GM23338 (cell line): Measurements from ENCODE around the gene ESR2. TPM values are rescaled to one million over a fixed set of nuclear protein-coding genes. Genes with fewer than 3 reads are reported as not detected.

Experiments
- ATAC-seq: fragments of 200-7000 bp; cut with Tn5 transposase; 3 replicates; pipeline ENCODE4 v1.9.1; 2020
- DNase-seq: peaks from one replicate; pipeline ENCODE4 v3.0.0-alpha.2; 2015; ENCODE audit warnings: low spot score
- H2AFZ ChIP-seq: fragments of 200-600 bp; sonication (generic); 2 replicates; pipeline ENCODE4 v1.8.0; 2016; ENCODE audit warnings: antibody characterized with exemption, mild to moderate bottlenecking, moderate library complexity
- H3F3A ChIP-seq: fragments of 200-600 bp; sonication (generic); replicated peaks from 2 replicates; pipeline ENCODE4 v1.8.0; 2017; ENCODE audit warnings: antibody characterized with exemption, mixed run types, low read depth
- H3K27ac ChIP-seq: fragments of 200-600 bp; sonication (generic); 2 replicates; pipeline ENCODE4 v1.6.1; 2016; ENCODE audit warnings: low read depth
- H3K27me3 ChIP-seq: fragments of 200-600 bp; sonication (generic); 2 replicates; pipeline ENCODE4 v1.8.0; 2016; ENCODE audit warnings: mild to moderate bottlenecking, mixed run types, moderate library complexity; ENCODE audit not compliant: insufficient read depth
- H3K36me3 ChIP-seq: fragments of 200-600 bp; sonication (generic); 2 replicates; pipeline ENCODE4 v1.8.0; 2016; ENCODE audit warnings: mild to moderate bottlenecking; ENCODE audit not compliant: insufficient read depth
- H3K4me1 ChIP-seq: fragments of 200-600 bp; sonication (generic); 2 replicates; pipeline ENCODE4 v1.8.0; 2016; ENCODE audit warnings: mild to moderate bottlenecking, moderate library complexity; ENCODE audit not compliant: insufficient read depth
- H3K4me2 ChIP-seq: fragments of 200-600 bp; sonication (generic); 2 replicates; pipeline ENCODE4 v1.7.1; 2017; ENCODE audit warnings: mixed run types
- H3K4me3 ChIP-seq: fragments of 200-600 bp; sonication (generic); 2 replicates; pipeline ENCODE4 v1.6.1; 2016; ENCODE audit warnings: mixed run types
- H3K79me2 ChIP-seq: fragments of 200-600 bp; sonication (generic); replicated peaks from 2 replicates; pipeline ENCODE4 v1.8.0; 2017; ENCODE audit warnings: mild to moderate bottlenecking; ENCODE audit not compliant: insufficient read depth
- H3K9me2 ChIP-seq: fragments of 200-600 bp; sonication (generic); 2 replicates; pipeline ENCODE4 v1.8.0; 2017; ENCODE audit not compliant: insufficient read depth
- H4K20me1 ChIP-seq: fragments of 200-600 bp; sonication (generic); replicated peaks from 2 replicates; pipeline ENCODE4 v1.8.0; 2017; ENCODE audit warnings: mild to moderate bottlenecking; ENCODE audit not compliant: insufficient read depth
- H3K27ac Mint-ChIP-seq: 2 replicates; pipeline ENCODE4 v1.8.0; 2020; ENCODE audit warnings: inconsistent platforms, mild to moderate bottlenecking, moderate library complexity, mixed read lengths
- H3K27me3 Mint-ChIP-seq: 3 replicates; pipeline ENCODE4 v1.8.0; 2022; ENCODE audit warnings: low read depth, mild to moderate bottlenecking, moderate library complexity, mixed read lengths, inconsistent platforms; ENCODE audit not compliant: insufficient read depth, poor library complexity
- H3K36me3 Mint-ChIP-seq: 3 replicates; pipeline ENCODE4 v1.8.0; 2021; ENCODE audit warnings: low read depth, mild to moderate bottlenecking, inconsistent platforms, moderate library complexity, mixed read lengths
- H3K4me1 Mint-ChIP-seq: 3 replicates; pipeline ENCODE4 v1.8.0; 2020; ENCODE audit warnings: mild to moderate bottlenecking, inconsistent platforms, mixed read lengths
- H3K4me3 Mint-ChIP-seq: 3 replicates; pipeline ENCODE4 v1.8.0; 2021; ENCODE audit warnings: moderate library complexity, mild to moderate bottlenecking, inconsistent platforms, mixed read lengths
- H3K9me3 Mint-ChIP-seq: 3 replicates; pipeline ENCODE4 v1.8.0; 2020; ENCODE audit warnings: moderate library complexity, mild to moderate bottlenecking, inconsistent platforms, mixed read lengths
- CREB1 ChIP-seq: fragments of 250-450 bp; sonication (Bioruptor Pico); IDR thresholded peaks from 2 replicates; pipeline ENCODE4 v1.5.0; 2020; ENCODE audit warnings: low read depth, mild to moderate bottlenecking, moderate library complexity
- CTCF ChIP-seq, 2 experiments: fragments of 200-600 bp in 1 of 2; sonication (generic) in 1 of 2; conservative IDR thresholded peaks; 2 replicates each; pipeline versions ENCODE4 v1.5.1 to v1.6.1; 2016 to 2017; ENCODE audit warnings: antibody characterized with exemption in 2 of 2, low read depth in 2 of 2, mild to moderate bottlenecking in 2 of 2, moderate library complexity in 1 of 2
- EZH2 ChIP-seq: fragments of 200-600 bp; sonication (generic); IDR thresholded peaks from one replicate; pipeline ENCODE4 v1.8.0; 2017; ENCODE audit warnings: antibody characterized with exemption, mild to moderate bottlenecking, low read depth; ENCODE audit not compliant: unreplicated experiment
- EZH2phosphoT487 ChIP-seq: fragments of 200-600 bp; sonication (generic); IDR thresholded peaks from one replicate; pipeline ENCODE4 v1.8.1; 2018; ENCODE audit warnings: antibody characterized with exemption; ENCODE audit not compliant: unreplicated experiment
- JUNB ChIP-seq: IDR thresholded peaks from one replicate; pipeline ENCODE4 v1.6.1; 2016; ENCODE audit warnings: antibody characterized with exemption; ENCODE audit not compliant: unreplicated experiment
- NANOG ChIP-seq: IDR thresholded peaks from 2 replicates; pipeline ENCODE4 v1.6.1; 2016; ENCODE audit warnings: antibody characterized with exemption, borderline replicate concordance
- POLR2AphosphoS5 ChIP-seq: IDR thresholded peaks from 2 replicates; pipeline ENCODE4 v1.6.1; 2016; ENCODE audit warnings: antibody characterized with exemption, low read depth
- REST ChIP-seq: IDR thresholded peaks from one replicate; pipeline ENCODE4 v1.6.1; 2018; ENCODE audit warnings: antibody characterized with exemption; ENCODE audit not compliant: unreplicated experiment
- STAT1 ChIP-seq: IDR thresholded peaks from one replicate; pipeline ENCODE4 v1.6.1; 2016; ENCODE audit warnings: antibody characterized with exemption; ENCODE audit not compliant: unreplicated experiment
- ZNF114 ChIP-seq: fragments of 250-450 bp; sonication (Bioruptor Pico); IDR thresholded peaks from 2 replicates; pipeline ENCODE4 v1.5.0; 2020; ENCODE audit warnings: mild to moderate bottlenecking, moderate library complexity
- ZNF331 ChIP-seq: fragments of 250-450 bp; sonication (Bioruptor Pico); IDR thresholded peaks from 2 replicates; pipeline ENCODE4 v1.5.0; 2020; ENCODE audit warnings: low read depth, mild to moderate bottlenecking, moderate library complexity
- polyA plus RNA-seq: library from polyadenylated mRNA; unstranded; fragments of >200 nt; fragmentation: Nextera tagmentation; extraction: Ambion mirVana; gene quantifications from 2 replicates; pipeline ENCODE4 v1.2.1, GENCODE V29; 2016
- total RNA-seq: library from RNA; depleted of rRNA; stranded (reverse); fragments of >200 nt; shearing (Covaris generic); gene quantifications from 2 replicates; pipeline ENCODE4 v1.2.3, GENCODE V29; 2014
- TF ChIP-seq, protein P1 (sequence below): IDR thresholded peaks from 2 replicates; pipeline ENCODE4 v1.6.1; 2016; ENCODE audit warnings: antibody characterized with exemption
- TF ChIP-seq, protein P2 (sequence below): fragments of 250-450 bp; sonication (Bioruptor Pico); IDR thresholded peaks from 2 replicates; pipeline ENCODE4 v1.5.0; 2020; ENCODE audit warnings: mild to moderate bottlenecking, moderate library complexity

The ESR2 gene
- total and polyA plus RNA-seq, 2 experiments from 2014 or later, result 0.58 to 0.59 TPM

DNA sequence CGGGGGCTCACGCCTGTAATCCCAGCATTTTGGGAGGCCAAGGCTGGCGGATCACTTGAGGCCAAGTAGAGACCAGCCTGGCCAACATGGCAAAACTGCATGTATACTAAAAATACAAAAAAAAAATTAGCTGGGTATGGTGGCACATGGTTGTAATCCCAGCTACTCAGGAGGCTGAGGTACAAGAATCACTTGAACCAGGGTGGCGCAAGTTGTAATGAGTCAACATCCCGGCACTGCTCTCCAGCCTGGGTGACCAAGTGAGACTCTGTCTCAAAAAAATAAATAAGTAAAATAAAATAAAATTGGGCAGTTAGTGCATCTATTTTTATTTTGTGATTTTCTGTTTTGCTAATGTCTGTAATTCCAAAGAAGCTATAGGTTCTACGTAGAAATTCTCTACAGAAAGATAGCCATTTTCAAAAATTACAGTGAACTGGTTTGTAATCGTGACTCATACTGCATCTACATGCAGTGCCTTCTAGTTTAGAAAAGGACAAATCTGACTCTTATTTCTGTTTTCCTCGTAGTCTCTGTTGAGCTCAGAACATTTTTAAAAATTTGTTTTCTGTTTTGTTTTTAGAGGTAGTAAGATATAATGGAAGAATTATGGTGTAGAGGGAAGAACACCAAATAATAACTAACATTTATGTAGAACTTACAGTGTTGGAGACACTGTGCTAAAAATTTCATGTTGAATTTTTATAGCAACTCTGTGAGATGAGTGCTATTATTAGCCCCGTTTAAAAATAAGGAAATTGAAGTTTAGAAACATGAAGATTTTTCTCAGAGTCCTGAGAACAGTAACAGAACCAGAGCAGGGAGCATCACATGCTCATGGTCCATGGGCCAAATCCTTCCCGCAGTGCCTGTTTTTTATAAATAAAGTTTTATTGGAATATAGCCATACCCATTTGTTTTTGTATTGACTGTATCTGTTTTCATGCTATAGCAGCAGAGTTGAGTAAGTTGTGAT, 240.2 kb downstream of the ESR2 start:
- no peak overlapping the region for H3K27ac Mint-ChIP-seq
- no peak overlapping the region for H3K4me3 Mint-ChIP-seq

More for the DNA sequence above, 240.2 kb downstream of the ESR2 start:
- no peak overlapping the region for H3K4me2 ChIP-seq
- ATAC-seq (no peak), DNase-seq (no peak)
- H3K4me3 ChIP-seq, result no peak overlapping the region
- H3K27me3 Mint-ChIP-seq, result no peaks in the 10 kb centered on the region
- no peaks in the 10 kb centered on the region for H3K36me3 ChIP-seq
- peaks cover 9% of the 10 kb centered on the region; the same call in 1 of the 2 replicates for H3K4me1 ChIP-seq
- peaks cover 12% of the 10 kb centered on the region for H3K4me1 Mint-ChIP-seq
- TF ChIP-seq ZNF331 (CRISPR knock-in tag) (no peak), CREB1 (CRISPR knock-in tag) (no peak), CTCF (conservative IDR thresholded peaks at IDR 0.05; ENCODE audit: low read depth in 2 of 2) (no peak), REST (no peak), POLR2AphosphoS5 (no peak), ZNF114 (no peak), NANOG (no peak), STAT1 (no peak), JUNB (no peak), EZH2phosphoT487 (no peak), EZH2 (no peak)
- TF ChIP-seq, protein P1, sequence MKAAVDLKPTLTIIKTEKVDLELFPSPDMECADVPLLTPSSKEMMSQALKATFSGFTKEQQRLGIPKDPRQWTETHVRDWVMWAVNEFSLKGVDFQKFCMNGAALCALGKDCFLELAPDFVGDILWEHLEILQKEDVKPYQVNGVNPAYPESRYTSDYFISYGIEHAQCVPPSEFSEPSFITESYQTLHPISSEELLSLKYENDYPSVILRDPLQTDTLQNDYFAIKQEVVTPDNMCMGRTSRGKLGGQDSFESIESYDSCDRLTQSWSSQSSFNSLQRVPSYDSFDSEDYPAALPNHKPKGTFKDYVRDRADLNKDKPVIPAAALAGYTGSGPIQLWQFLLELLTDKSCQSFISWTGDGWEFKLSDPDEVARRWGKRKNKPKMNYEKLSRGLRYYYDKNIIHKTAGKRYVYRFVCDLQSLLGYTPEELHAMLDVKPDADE, result no peak
- TF ChIP-seq, protein P2, sequence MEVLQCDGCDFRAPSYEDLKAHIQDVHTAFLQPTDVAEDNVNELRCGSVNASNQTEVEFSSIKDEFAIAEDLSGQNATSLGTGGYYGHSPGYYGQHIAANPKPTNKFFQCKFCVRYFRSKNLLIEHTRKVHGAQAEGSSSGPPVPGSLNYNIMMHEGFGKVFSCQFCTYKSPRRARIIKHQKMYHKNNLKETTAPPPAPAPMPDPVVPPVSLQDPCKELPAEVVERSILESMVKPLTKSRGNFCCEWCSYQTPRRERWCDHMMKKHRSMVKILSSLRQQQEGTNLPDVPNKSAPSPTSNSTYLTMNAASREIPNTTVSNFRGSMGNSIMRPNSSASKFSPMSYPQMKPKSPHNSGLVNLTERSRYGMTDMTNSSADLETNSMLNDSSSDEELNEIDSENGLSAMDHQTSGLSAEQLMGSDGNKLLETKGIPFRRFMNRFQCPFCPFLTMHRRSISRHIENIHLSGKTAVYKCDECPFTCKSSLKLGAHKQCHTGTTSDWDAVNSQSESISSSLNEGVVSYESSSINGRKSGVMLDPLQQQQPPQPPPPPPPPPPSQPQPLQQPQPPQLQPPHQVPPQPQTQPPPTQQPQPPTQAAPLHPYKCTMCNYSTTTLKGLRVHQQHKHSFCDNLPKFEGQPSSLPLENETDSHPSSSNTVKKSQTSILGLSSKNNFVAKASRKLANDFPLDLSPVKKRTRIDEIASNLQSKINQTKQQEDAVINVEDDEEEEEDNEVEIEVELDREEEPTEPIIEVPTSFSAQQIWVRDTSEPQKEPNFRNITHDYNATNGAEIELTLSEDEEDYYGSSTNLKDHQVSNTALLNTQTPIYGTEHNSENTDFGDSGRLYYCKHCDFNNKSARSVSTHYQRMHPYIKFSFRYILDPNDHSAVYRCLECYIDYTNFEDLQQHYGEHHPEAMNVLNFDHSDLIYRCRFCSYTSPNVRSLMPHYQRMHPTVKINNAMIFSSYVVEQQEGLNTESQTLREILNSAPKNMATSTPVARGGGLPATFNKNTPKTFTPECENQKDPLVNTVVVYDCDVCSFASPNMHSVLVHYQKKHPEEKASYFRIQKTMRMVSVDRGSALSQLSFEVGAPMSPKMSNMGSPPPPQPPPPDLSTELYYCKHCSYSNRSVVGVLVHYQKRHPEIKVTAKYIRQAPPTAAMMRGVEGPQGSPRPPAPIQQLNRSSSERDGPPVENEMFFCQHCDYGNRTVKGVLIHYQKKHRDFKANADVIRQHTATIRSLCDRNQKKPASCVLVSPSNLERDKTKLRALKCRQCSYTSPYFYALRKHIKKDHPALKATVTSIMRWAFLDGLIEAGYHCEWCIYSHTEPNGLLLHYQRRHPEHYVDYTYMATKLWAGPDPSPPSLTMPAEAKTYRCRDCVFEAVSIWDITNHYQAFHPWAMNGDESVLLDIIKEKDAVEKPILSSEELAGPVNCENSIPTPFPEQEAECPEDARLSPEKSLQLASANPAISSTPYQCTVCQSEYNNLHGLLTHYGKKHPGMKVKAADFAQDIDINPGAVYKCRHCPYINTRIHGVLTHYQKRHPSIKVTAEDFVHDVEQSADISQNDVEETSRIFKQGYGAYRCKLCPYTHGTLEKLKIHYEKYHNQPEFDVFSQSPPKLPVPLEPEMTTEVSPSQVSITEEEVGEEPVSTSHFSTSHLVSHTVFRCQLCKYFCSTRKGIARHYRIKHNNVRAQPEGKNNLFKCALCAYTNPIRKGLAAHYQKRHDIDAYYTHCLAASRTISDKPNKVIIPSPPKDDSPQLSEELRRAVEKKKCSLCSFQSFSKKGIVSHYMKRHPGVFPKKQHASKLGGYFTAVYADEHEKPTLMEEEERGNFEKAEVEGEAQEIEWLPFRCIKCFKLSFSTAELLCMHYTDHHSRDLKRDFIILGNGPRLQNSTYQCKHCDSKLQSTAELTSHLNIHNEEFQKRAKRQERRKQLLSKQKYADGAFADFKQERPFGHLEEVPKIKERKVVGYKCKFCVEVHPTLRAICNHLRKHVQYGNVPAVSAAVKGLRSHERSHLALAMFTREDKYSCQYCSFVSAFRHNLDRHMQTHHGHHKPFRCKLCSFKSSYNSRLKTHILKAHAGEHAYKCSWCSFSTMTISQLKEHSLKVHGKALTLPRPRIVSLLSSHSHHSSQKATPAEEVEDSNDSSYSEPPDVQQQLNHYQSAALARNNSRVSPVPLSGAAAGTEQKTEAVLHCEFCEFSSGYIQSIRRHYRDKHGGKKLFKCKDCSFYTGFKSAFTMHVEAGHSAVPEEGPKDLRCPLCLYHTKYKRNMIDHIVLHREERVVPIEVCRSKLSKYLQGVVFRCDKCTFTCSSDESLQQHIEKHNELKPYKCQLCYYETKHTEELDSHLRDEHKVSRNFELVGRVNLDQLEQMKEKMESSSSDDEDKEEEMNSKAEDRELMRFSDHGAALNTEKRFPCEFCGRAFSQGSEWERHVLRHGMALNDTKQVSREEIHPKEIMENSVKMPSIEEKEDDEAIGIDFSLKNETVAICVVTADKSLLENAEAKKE, result no peak
- no peaks in the 10 kb centered on the region for H3K9me3 Mint-ChIP-seq
- no peak overlapping the region for H3K27ac ChIP-seq
- H3F3A ChIP-seq, result no peaks in the 10 kb centered on the region
- no peaks in the 10 kb centered on the region for H3K9me2 ChIP-seq
- H3K36me3 Mint-ChIP-seq, result peaks cover 26% of the 10 kb centered on the region
- no peaks in the 10 kb centered on the region for H4K20me1 ChIP-seq
- no peak overlapping the region for H2AFZ ChIP-seq
- no peaks in the 10 kb centered on the region for H3K79me2 ChIP-seq
- H3K27me3 ChIP-seq, result no peaks in the 10 kb centered on the region
